ENCODE results near the gene ARRDC1.
A peak's percentile ranks its signal among the peaks of the same experiment; 100 is the strongest.

ARRDC1 gene

GRCh38 chr9:137613259-137613658 is 7.8 kb downstream of the ARRDC1 start:
- Histone ChIP-seq H3K4me1 (peaks cover 30 to 82% (median 52%) of the 10 kb centered on the region in 10 experiments), H3K27ac (peak overlapping the region in 6 of 11 experiments; percentile 8 to 66 (median 44); a peak in 8 of 22 replicates)

DNA sequence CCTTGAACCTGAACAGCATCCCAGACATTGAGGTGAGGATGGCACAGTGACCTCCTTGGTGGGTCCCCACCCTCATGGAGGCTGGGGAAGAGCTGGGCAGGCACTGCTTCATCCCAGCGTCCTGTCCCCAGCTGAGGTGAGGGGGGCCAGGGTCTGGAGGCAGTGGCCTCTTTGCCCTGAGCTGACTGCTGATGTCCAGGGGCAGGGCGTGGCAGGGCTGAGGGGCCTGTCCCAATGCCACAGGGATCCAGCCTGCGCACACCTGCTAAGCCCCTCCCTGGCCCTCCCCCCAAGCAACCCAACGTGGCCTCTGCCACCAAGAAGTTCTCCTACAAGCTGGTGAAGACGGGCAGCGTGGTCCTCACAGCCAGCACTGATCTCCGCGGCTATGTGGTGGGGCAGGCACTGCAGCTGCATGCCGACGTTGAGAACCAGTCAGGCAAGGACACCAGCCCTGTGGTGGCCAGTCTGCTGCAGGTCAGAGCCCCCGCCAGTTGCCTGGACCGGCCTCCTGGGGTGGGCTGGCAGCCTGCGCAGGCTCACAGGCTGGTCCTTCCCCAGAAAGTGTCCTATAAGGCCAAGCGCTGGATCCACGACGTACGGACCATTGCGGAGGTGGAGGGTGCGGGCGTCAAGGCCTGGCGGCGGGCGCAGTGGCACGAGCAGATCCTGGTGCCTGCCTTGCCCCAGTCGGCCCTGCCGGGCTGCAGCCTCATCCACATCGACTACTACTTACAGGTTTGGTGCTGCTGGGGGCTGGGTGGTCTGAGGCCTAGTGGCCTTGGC is 8.4 kb downstream of the ARRDC1 start:
- Histone ChIP-seq H3K9ac (peak overlapping the region in 4 of 11 experiments; percentile 23 to 56 (median 28); a peak in 3 of 22 replicates), H3K4me1 (peaks cover 27 to 75% (median 45%) of the 10 kb centered on the region in 10 experiments), H3K9me3 (replicated peaks in 1 of 11) (no peaks in the 10 kb centered on the region), H3K27ac (no peak overlapping the region; a peak in 1 of 22 replicates), H3K4me2 (peak overlapping the region in 2 of 11 experiments; percentile 84 to 89; a peak in 2 of 22 replicates), H3K27me3 (no peaks in the 10 kb centered on the region), H3K4me3 (no peak overlapping the region), H3K36me3 (peaks cover 32 to 65% (median 48%) of the 10 kb centered on the region in 11 experiments), H4K20me1 (peaks cover 20 to 80% (median 57%) of the 10 kb centered on the region in 11 experiments; a peak in 20 of 22 replicates)
- TF ChIP-seq Cebpa-rat (IDR thresholded peaks at IDR 0.05), result no peak

More at GRCh38 chr9:137613259-137613658, 7.8 kb downstream of the ARRDC1 start:
- Histone ChIP-seq H3K4me3 (no peak overlapping the region), H3K4me2 (peak overlapping the region in 4 of 11 experiments; percentile 76 to 89 (median 85); a peak in 7 of 22 replicates), H4K20me1 (peaks cover 27 to 86% (median 59%) of the 10 kb centered on the region in 11 experiments; a peak in 21 of 22 replicates), H3K36me3 (peaks cover 32 to 68% (median 48%) of the 10 kb centered on the region in 11 experiments), H3K27me3 (no peaks in the 10 kb centered on the region), H3K9me3 (replicated peaks in 1 of 11) (no peaks in the 10 kb centered on the region), H3K9ac (peak overlapping the region in 6 of 11 experiments; percentile 28 to 64 (median 57); a peak in 9 of 22 replicates)
- TF ChIP-seq Cebpa-rat (IDR thresholded peaks at IDR 0.05), result no peak

DNA sequence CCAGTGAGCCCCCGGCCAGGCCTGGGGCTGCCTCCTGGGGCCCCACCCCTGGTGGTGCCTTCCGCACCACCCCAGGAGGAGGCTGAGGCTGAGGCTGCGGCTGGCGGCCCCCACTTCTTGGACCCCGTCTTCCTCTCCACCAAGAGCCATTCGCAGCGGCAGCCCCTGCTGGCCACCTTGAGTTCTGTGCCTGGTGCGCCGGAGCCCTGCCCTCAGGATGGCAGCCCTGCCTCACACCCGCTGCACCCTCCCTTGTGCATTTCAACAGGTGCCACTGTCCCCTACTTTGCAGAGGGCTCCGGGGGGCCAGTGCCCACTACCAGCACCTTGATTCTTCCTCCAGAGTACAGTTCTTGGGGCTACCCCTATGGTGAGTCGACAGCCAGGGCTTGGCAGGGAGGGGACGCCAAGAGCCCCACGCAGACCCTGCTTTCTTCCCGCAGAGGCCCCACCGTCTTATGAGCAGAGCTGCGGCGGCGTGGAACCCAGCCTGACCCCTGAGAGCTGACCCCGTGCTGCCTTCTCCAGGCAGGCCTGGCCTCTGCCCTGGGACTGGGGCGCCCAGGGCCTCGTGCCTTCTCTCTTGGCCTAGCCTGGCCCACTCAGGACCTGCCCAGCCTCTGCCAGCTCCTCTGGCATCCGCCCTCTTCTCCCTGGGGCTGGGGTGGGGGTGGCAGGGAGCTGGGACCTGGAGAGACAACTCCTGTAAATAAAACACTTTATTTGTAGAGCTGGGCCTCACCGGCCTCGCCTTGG is 9.3 kb downstream of the ARRDC1 start:
- Histone ChIP-seq H4K20me1 (peaks cover 22 to 78% (median 57%) of the 10 kb centered on the region in 11 experiments; a peak in 20 of 22 replicates), H3K9ac (peak overlapping the region in 8 of 11 experiments; percentile 14 to 92 (median 28); a peak in 8 of 22 replicates), H3K4me2 (no peak overlapping the region), H3K4me1 (peaks cover 28 to 67% (median 42%) of the 10 kb centered on the region in 10 experiments), H3K4me3 (no peak overlapping the region), H3K9me3 (replicated peaks in 1 of 11) (no peaks in the 10 kb centered on the region), H3K27me3 (no peaks in the 10 kb centered on the region), H3K27ac (peak overlapping the region in 1 of 11 experiments; percentile 3; a peak in 2 of 22 replicates), H3K36me3 (peaks cover 32 to 58% (median 43%) of the 10 kb centered on the region in 11 experiments)
- TF ChIP-seq Cebpa-rat (IDR thresholded peaks at IDR 0.05), result no peak

GRCh38 chr9:137615387-137615871 is 9.9 kb downstream of the ARRDC1 start:
- Histone ChIP-seq H3K4me2 (no peak overlapping the region), H3K27me3 (no peaks in the 10 kb centered on the region), H3K27ac (peak overlapping the region in 1 of 11 experiments; percentile 3; a peak in 1 of 22 replicates), H3K36me3 (peaks cover 32 to 58% (median 43%) of the 10 kb centered on the region in 11 experiments), H3K9me3 (replicated peaks in 1 of 11) (no peaks in the 10 kb centered on the region), H4K20me1 (peaks cover 28 to 83% (median 63%) of the 10 kb centered on the region in 11 experiments; a peak in 21 of 22 replicates), H3K4me1 (peaks cover 34 to 67% (median 48%) of the 10 kb centered on the region in 10 experiments), H3K9ac (peak overlapping the region in 9 of 11 experiments; percentile 14 to 98 (median 28); a peak in 9 of 22 replicates), H3K4me3 (no peak overlapping the region)
- no peak for TF ChIP-seq Cebpa-rat (IDR thresholded peaks at IDR 0.05)

- Histone ChIP-seq H3K27ac (peak within 1 kb of the TSS; percentile 87 to 97 (median 93)), H3K4me3 (peak within 1 kb of the TSS; percentile 86 to 100 (median 92)), H3K4me2 (peak within 1 kb of the TSS; percentile 88 to 99 (median 95)), H3K9me3 (replicated peaks in 1 of 11) (no peaks in the 10 kb centered on the region), H3K9ac (peak within 1 kb of the TSS; percentile 86 to 98 (median 93)), H4K20me1 (peaks cover 42 to 86% (median 67%) of the 10 kb centered on the region in 11 experiments; a peak in 21 of 22 replicates), H3K27me3 (no peaks in the 10 kb centered on the region), H3K36me3 (peaks cover 32 to 68% (median 57%) of the 10 kb centered on the region in 11 experiments), H3K4me1 (peaks cover 36 to 61% (median 46%) of the 10 kb centered on the region in 10 experiments)
- TF ChIP-seq Cebpa-rat (IDR thresholded peaks at IDR 0.05), result no peak
Observed at GRCh38 chr9:137618105-137619067, 12.9 kb downstream of the ARRDC1 start, which contains the start of gene EHMT1. EHMT1 (plus strand) TSS chr9:137619005; CDS start chr9:137619029, 24 bp downstream.

- Histone ChIP-seq H3K4me3 (peak overlapping the region; percentile 82 to 93 (median 90)), H4K20me1 (peaks cover 45 to 86% (median 67%) of the 10 kb centered on the region in 11 experiments; a peak in 21 of 22 replicates), H3K4me1 (peaks cover 37 to 57% (median 47%) of the 10 kb centered on the region in 10 experiments)
Observed at GRCh38 chr9:137619240-137620047, 14.0 kb downstream of the ARRDC1 start.

DNA sequence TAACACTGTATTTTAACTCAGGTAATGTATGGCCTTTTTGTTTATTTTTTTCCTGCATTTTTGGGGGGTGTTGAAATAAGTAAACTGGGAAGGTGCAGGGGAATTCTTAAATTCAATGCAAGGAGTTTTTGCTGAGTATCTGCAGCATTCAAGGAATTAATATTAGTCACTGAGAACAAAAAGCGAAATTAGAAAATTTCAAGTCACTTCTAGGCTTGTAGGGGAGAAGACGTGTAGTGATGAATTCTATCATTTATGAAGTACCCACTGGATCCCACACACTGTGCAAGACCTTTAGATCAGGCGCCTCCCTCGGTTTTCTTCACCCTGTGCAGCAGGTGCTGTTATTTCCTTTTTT is 14.5 kb downstream of the ARRDC1 start:
- no peak for TF ChIP-seq Cebpa-rat (IDR thresholded peaks at IDR 0.05)
- Histone ChIP-seq H3K9ac (peak overlapping the region; percentile 86 to 95 (median 93)), H3K27ac (peak overlapping the region; percentile 82 to 95 (median 88); a peak in 20 of 22 replicates), H3K36me3 (peaks cover 16 to 65% (median 57%) of the 10 kb centered on the region in 11 experiments), H3K4me2 (peak overlapping the region; percentile 77 to 97 (median 90)), H3K4me3 (peak overlapping the region; percentile 82 to 93 (median 90)), H4K20me1 (peaks cover 51 to 86% (median 67%) of the 10 kb centered on the region in 11 experiments; a peak in 21 of 22 replicates), H3K27me3 (no peaks in the 10 kb centered on the region), H3K4me1 (peaks cover 43 to 62% (median 52%) of the 10 kb centered on the region in 10 experiments), H3K9me3 (replicated peaks in 1 of 11) (no peaks in the 10 kb centered on the region)

More at GRCh38 chr9:137619240-137620047, 14.0 kb downstream of the ARRDC1 start:
- Histone ChIP-seq H3K36me3 (peaks cover 22 to 68% (median 57%) of the 10 kb centered on the region in 11 experiments), H3K4me2 (peak overlapping the region; percentile 77 to 97 (median 90)), H3K27ac (peak overlapping the region; percentile 82 to 95 (median 88)), H3K9me3 (replicated peaks in 1 of 11) (no peaks in the 10 kb centered on the region), H3K27me3 (no peaks in the 10 kb centered on the region), H3K9ac (peak overlapping the region; percentile 86 to 95 (median 93))
- no peak for TF ChIP-seq Cebpa-rat (IDR thresholded peaks at IDR 0.05)
